ENCODE data around the gene CD247.

The CD247 gene

GRCh38 chr1:167404161-167404888 is 114.0 kb downstream of the CD247 start:
- DNase-seq = no peak

- no peak for DNase-seq
These were observed 117.0 kb downstream of the CD247 start for GRCh38 chr1:167401260-167401873.

GRCh38 chr1:167400359-167400953 is 117.9 kb downstream of the CD247 start:
- DNase-seq = no peak

- no peak for DNase-seq
These were observed 126.1 kb downstream of the CD247 start for GRCh38 chr1:167392200-167392696.

- no peak for DNase-seq
These were observed 129.4 kb downstream of the CD247 start for GRCh38 chr1:167388976-167389375.

- no peak for DNase-seq
These were observed 130.9 kb downstream of the CD247 start for GRCh38 chr1:167387251-167387910.

Data from GOT3 (cell line).